HG03342 (cell line): ENCODE measurements around the gene TMEM132E.

Experiments used
- ATAC-seq: cut with Tn5 transposase; IDR thresholded peaks from one replicate; pipeline ENCODE4 v1.9.1; 2021; ENCODE audit warnings: mild to moderate bottlenecking, moderate library complexity; ENCODE audit not compliant: unreplicated experiment

TMEM132E gene

GRCh38 chr17:34626121-34626681, 46.8 kb downstream of the TMEM132E start:
- ATAC-seq = no peak

- no peak for ATAC-seq
Observed at GRCh38 chr17:34628879-34629278, 49.5 kb downstream of the TMEM132E start.

- ATAC-seq = no peak
Observed at GRCh38 chr17:34633351-34633750, 54.0 kb downstream of the TMEM132E start.

- ATAC-seq = no peak
Observed at GRCh38 chr17:34633760-34634159, 54.4 kb downstream of the TMEM132E start.

- ATAC-seq = no peak
Observed at GRCh38 chr17:34634551-34635160, 55.3 kb downstream of the TMEM132E start.

- no peak for ATAC-seq
Observed at GRCh38 chr17:34635876-34636275, 56.5 kb downstream of the TMEM132E start.

GRCh38 chr17:34637041-34637547, 57.7 kb downstream of the TMEM132E start:
- ATAC-seq = no peak

GRCh38 chr17:34637548-34638525, 58.5 kb downstream of the TMEM132E start:
- no peak for ATAC-seq

GRCh38 chr17:34638526-34639260, 59.3 kb downstream of the TMEM132E start:
- no peak for ATAC-seq

GRCh38 chr17:34639706-34640425, 60.5 kb downstream of the TMEM132E start:
- no peak for ATAC-seq

- ATAC-seq = no peak
Observed at GRCh38 chr17:34641368-34641767, 62.0 kb downstream of the TMEM132E start.

GRCh38 chr17:34644941-34645550, 65.7 kb downstream of the TMEM132E start:
- ATAC-seq = no peak

- ATAC-seq = no peak
Observed at GRCh38 chr17:34645594-34645993, 66.2 kb downstream of the TMEM132E start.

GRCh38 chr17:34647511-34647910, 68.1 kb downstream of the TMEM132E start:
- ATAC-seq = no peak

- ATAC-seq = no peak
Observed at GRCh38 chr17:34650051-34650750, 70.8 kb downstream of the TMEM132E start.

GRCh38 chr17:34651402-34651811, 72.0 kb downstream of the TMEM132E start:
- no peak for ATAC-seq

- ATAC-seq = no peak
Observed at GRCh38 chr17:34652021-34652555, 72.7 kb downstream of the TMEM132E start.

- no peak for ATAC-seq
Observed at GRCh38 chr17:34653511-34653910, 74.1 kb downstream of the TMEM132E start.
